Caco-2 (cell line): ENCODE measurements around the gene RPS6KC1. TPM values are rescaled to one million over a fixed set of nuclear protein-coding genes. Genes with fewer than 3 reads are reported as not detected.

Experiments used
- BruUV-seq: library from RNA; stranded (reverse); fragments of 400-500 nt; replicated peaks from 2 replicates; lab custom pipeline; 2021; lab: Mats Ljungman, UMichigan
- CTCF ChIA-PET: fragments of 300-600 bp; sonication (Branson Sonifier 250); formaldehyde crosslinking; loops from one replicate; lab custom pipeline; 2022; ENCODE audit warnings: antibody characterized with exemption; lab: Charles Lee
- POLR2A ChIA-PET: fragments of 300-600 bp; sonication (Branson Sonifier 250); formaldehyde crosslinking; loops from one replicate; lab custom pipeline; 2022; ENCODE audit warnings: antibody characterized with exemption; lab: Charles Lee
- DNase-seq, 2 experiments: peaks; one replicate each; pipeline versions ENCODE4 v3.0.0 to v3.0.0-alpha.2; 2020 to 2022
- H3K27me3 ChIP-seq: replicated peaks from 2 replicates; pipeline ENCODE4 v1.6.0; 2011; ENCODE audit warnings: low read length; ENCODE audit not compliant: control insufficient read depth, insufficient read depth
- H3K36me3 ChIP-seq: 2 replicates; pipeline ENCODE4 v1.5.1; 2011; ENCODE audit warnings: low read length; ENCODE audit not compliant: control insufficient read depth, insufficient read depth
- H3K4me1 ChIP-seq: fragments of 250-450 bp; sonication (Bioruptor Pico); 2 replicates; pipeline ENCODE4 v1.5.1; 2020; ENCODE audit warnings: mild to moderate bottlenecking
- H3K4me3 ChIP-seq: 2 replicates; pipeline ENCODE4 v1.5.1; 2011; ENCODE audit warnings: low read depth, mild to moderate bottlenecking, control low read depth, low read length
- H3K9me3 ChIP-seq: fragments of 250-450 bp; sonication (Bioruptor Pico); 2 replicates; pipeline ENCODE4 v1.5.1; 2020; ENCODE audit warnings: mild to moderate bottlenecking, moderate library complexity
- H3K27ac Mint-ChIP-seq: one replicate; pipeline ENCODE4 v1.8.0; 2022; ENCODE audit warnings: mixed read lengths; ENCODE audit not compliant: unreplicated experiment
- H3K27me3 Mint-ChIP-seq: one replicate; pipeline ENCODE4 v1.8.0; 2022; ENCODE audit warnings: mixed read lengths; ENCODE audit not compliant: insufficient read depth, unreplicated experiment
- H3K36me3 Mint-ChIP-seq: one replicate; pipeline ENCODE4 v1.8.0; 2022; ENCODE audit warnings: mild to moderate bottlenecking, mixed read lengths; ENCODE audit not compliant: insufficient read depth, unreplicated experiment
- H3K4me1 Mint-ChIP-seq: one replicate; pipeline ENCODE4 v1.8.0; 2022; ENCODE audit warnings: low read depth, mixed read lengths; ENCODE audit not compliant: unreplicated experiment
- H3K4me3 Mint-ChIP-seq: one replicate; pipeline ENCODE4 v1.8.0; 2022; ENCODE audit warnings: mild to moderate bottlenecking, moderate library complexity, mixed read lengths; ENCODE audit not compliant: unreplicated experiment
- H3K9me3 Mint-ChIP-seq: one replicate; pipeline ENCODE4 v1.8.0; 2022; ENCODE audit warnings: mixed read lengths; ENCODE audit not compliant: unreplicated experiment
- intact Hi-C: fragments of 100-400 bp; cut with micrococcal nuclease; formaldehyde crosslinking; loops from one replicate; pipeline ENCODE4 v1.10.0; 2022; ENCODE audit not compliant: unreplicated experiment
- total RNA-seq: library from RNA; stranded (reverse); gene quantifications from 2 replicates; pipeline ENCODE4 v1.2.3, GENCODE V29; 2022
- TF ChIP-seq, protein P1 (sequence below), 2 experiments: fragments of 200-600 bp in 1 of 2; IDR thresholded peaks; 1 replicate in 1 of 2; 2 replicates in 1 of 2; pipeline versions ENCODE4 v1.5.1 to v1.8.0; 2011 to 2022; ENCODE audit warnings: antibody characterized with exemption in 1 of 2, control low read depth in 1 of 2, inconsistent platforms in 1 of 2, low read depth in 1 of 2, low read length in 1 of 2, mild to moderate bottlenecking in 1 of 2, moderate library complexity in 1 of 2; ENCODE audit not compliant: insufficient read depth in 1 of 2, severe bottlenecking in 1 of 2, unreplicated experiment in 1 of 2

Gene RPS6KC1
- total RNA-seq, 1 experiment from 2014 or later = 16.4 TPM

DNA sequence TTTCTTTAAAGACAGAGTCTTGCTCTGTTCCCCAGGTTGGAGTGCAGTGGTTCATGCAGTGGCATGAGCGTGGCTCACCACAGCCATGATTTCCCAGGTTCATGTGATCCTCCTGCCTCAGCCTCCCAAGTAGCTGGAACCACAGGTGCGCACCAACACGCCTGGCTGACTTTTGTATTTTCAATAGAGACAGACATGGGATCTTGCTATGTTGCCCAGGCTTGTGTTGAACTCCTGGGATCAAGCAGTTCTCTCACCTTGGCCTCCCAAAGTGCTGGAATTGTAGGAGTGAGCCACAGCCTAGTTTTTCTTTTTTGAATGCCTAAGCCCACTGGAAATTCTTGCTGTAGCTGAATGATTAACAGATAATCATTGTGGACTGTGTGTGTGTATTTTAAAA is 113.5 kb downstream of the RPS6KC1 start:
- Histone ChIP-seq H3K36me3 (no peaks in the 10 kb centered on the region), H3K4me1 (no peaks in the 10 kb centered on the region), H3K4me3 (no peak overlapping the region), H3K27me3 (no peaks in the 10 kb centered on the region), H3K9me3 (no peaks in the 10 kb centered on the region)
- H3K4me3 Mint-ChIP-seq = no peak overlapping the region
- no peaks in the 10 kb centered on the region for H3K36me3 Mint-ChIP-seq
- H3K9me3 Mint-ChIP-seq = no peaks in the 10 kb centered on the region
- intact Hi-C loops = no loop called here
- ChIA-PET POLR2A (no interaction called here), CTCF (no interaction called here)
- H3K27ac Mint-ChIP-seq = no peak overlapping the region
- DNase-seq = no peak
- TF ChIP-seq, protein P1, sequence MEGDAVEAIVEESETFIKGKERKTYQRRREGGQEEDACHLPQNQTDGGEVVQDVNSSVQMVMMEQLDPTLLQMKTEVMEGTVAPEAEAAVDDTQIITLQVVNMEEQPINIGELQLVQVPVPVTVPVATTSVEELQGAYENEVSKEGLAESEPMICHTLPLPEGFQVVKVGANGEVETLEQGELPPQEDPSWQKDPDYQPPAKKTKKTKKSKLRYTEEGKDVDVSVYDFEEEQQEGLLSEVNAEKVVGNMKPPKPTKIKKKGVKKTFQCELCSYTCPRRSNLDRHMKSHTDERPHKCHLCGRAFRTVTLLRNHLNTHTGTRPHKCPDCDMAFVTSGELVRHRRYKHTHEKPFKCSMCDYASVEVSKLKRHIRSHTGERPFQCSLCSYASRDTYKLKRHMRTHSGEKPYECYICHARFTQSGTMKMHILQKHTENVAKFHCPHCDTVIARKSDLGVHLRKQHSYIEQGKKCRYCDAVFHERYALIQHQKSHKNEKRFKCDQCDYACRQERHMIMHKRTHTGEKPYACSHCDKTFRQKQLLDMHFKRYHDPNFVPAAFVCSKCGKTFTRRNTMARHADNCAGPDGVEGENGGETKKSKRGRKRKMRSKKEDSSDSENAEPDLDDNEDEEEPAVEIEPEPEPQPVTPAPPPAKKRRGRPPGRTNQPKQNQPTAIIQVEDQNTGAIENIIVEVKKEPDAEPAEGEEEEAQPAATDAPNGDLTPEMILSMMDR (IDR thresholded peaks at IDR 0.05; ENCODE audit: insufficient read depth in 1 of 2, low read depth in 1 of 2, low read length in 1 of 2, severe bottlenecking in 1 of 2, unreplicated experiment in 1 of 2) = no peak
- no peaks in the 10 kb centered on the region for H3K27me3 Mint-ChIP-seq
- no peaks in the 10 kb centered on the region for H3K4me1 Mint-ChIP-seq
- BruUV-seq = no TSS peak

DNA sequence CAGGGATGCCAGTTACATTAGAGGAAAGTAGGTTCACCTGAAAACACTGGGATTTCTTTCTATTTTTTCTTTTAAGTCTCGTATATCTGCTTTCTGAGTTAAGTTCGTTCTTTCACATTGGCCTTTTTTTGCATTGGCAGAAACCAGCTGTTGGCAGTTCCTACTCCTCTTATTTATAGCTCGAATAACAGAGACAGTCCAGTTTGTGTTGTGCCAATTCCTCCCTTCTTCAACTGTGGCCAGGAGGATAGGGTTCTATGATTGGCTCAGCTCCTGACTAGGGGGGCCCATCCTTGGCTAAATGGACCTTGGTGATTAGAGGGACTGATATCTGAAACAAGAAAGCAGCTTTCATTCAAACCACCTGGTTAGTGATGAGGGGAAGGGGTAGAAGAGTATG is 115.8 kb downstream of the RPS6KC1 start:
- intact Hi-C loops = no loop called here
- ChIA-PET POLR2A (no interaction called here), CTCF (no interaction called here)
- Histone ChIP-seq H3K4me1 (no peaks in the 10 kb centered on the region), H3K36me3 (no peaks in the 10 kb centered on the region), H3K27me3 (no peaks in the 10 kb centered on the region), H3K9me3 (no peaks in the 10 kb centered on the region), H3K4me3 (no peak overlapping the region)
- no TSS peak for BruUV-seq
- TF ChIP-seq, protein P1 (IDR thresholded peaks at IDR 0.05; ENCODE audit: insufficient read depth in 1 of 2, low read depth in 1 of 2, low read length in 1 of 2, severe bottlenecking in 1 of 2, unreplicated experiment in 1 of 2) = no peak
- no peaks in the 10 kb centered on the region for H3K36me3 Mint-ChIP-seq
- no peaks in the 10 kb centered on the region for H3K27me3 Mint-ChIP-seq
- H3K4me1 Mint-ChIP-seq = no peaks in the 10 kb centered on the region
- H3K9me3 Mint-ChIP-seq = no peaks in the 10 kb centered on the region
- no peak for DNase-seq
- H3K27ac Mint-ChIP-seq = no peak overlapping the region
- no peak overlapping the region for H3K4me3 Mint-ChIP-seq

DNA sequence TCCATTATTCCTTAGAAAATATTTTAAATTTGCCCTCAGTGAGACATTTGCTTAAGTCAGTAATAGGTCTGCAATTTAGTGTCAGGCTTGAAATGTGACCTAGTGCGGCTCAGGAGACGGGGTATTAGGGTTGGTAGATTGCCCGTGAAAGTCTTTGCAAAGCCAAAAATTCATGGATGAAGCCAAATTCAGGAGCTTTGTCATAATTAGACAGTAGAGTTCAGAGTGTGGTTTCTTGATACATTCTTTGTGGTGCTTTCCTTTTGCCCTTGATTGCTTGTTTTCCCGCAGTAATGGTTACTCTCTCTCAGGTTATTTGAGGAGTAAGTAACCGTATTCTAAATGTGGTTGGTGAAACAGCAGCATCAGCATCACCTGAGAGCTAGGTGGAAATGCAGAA is 120.7 kb downstream of the RPS6KC1 start:
- POLR2A ChIA-PET = no interaction called here

More for the DNA sequence above, 120.7 kb downstream of the RPS6KC1 start:
- Mint-ChIP-seq H3K27me3 (no peaks in the 10 kb centered on the region), H3K4me1 (no peaks in the 10 kb centered on the region), H3K27ac (no peak overlapping the region), H3K9me3 (no peaks in the 10 kb centered on the region), H3K4me3 (no peak overlapping the region), H3K36me3 (no peaks in the 10 kb centered on the region)
- H3K4me3 ChIP-seq = no peak overlapping the region
- no peak for DNase-seq
- no peaks in the 10 kb centered on the region for H3K27me3 ChIP-seq
- no TSS peak for BruUV-seq
- no peaks in the 10 kb centered on the region for H3K9me3 ChIP-seq
- TF ChIP-seq, protein P1 (IDR thresholded peaks at IDR 0.05; ENCODE audit: insufficient read depth in 1 of 2, low read depth in 1 of 2, low read length in 1 of 2, severe bottlenecking in 1 of 2, unreplicated experiment in 1 of 2) = no peak
- CTCF ChIA-PET = no interaction called here
- H3K4me1 ChIP-seq = no peaks in the 10 kb centered on the region
- intact Hi-C loops = no loop called here
- no peaks in the 10 kb centered on the region for H3K36me3 ChIP-seq
